Measurements from ENCODE around the gene CTNNA2. TPM values are rescaled to one million over a fixed set of nuclear protein-coding genes. Genes with fewer than 3 reads are reported as not detected.

The CTNNA2 gene
- total RNA-seq, 1 experiment from 2014 or later, result 5.5 TPM

DNA sequence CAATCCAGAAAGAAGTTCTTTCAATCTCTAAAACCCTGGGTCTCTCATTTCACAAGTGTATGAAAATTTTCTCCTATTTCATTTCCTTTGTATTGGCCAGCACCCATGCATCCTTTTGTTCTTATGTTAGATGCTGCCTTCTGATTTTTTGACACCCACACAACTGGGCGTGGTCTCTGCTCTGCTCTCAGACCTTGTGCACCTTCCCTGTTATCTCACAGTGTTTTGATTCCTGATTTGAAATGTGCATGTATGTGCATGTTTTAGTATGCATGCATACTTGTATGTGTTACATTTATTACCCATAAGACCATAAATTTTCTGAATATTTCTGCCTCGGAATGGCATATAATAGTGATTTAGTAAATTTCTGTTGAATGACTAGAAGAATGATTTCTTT is 152.2 kb downstream of the CTNNA2 start:
- no peak overlapping the region for H3K27ac ChIP-seq (ENCODE audit: insufficient read length, low read depth, low read length)
- H3K9me3 Mint-ChIP-seq, result no peaks in the 10 kb centered on the region
- no peaks in the 10 kb centered on the region for H3K27me3 ChIP-seq (ENCODE audit: insufficient read depth, low read length)
- WGBS (ENCODE audit: extremely low coverage, insufficient read length, low lambda C conversion rate), result no CpG with 5 or more reads among the region's 2 CpGs
- no peak overlapping the region for H4K5ac ChIP-seq (ENCODE audit: insufficient read length, low read depth, low read length)
- no peaks in the 10 kb centered on the region for H3K23me2 ChIP-seq (ENCODE audit: insufficient read length, low read depth, low read length, poor library complexity, severe bottlenecking)
- H2BK120ac ChIP-seq (ENCODE audit: low read depth, low read length, poor library complexity, severe bottlenecking), result no peak overlapping the region
- no peak overlapping the region for H4K8ac ChIP-seq (replicated peaks; ENCODE audit: insufficient read length, low read depth, low read length)
- no peak overlapping the region for H2BK5ac ChIP-seq (ENCODE audit: insufficient read length, low read length)
- H3K9ac ChIP-seq (ENCODE audit: extremely low read depth, insufficient read length, low read length), result no peak overlapping the region
- no peak overlapping the region for H3K18ac ChIP-seq (ENCODE audit: insufficient read length, low read depth, low read length)
- peak overlapping the region in 1 of 3 experiments; percentile 1; a peak in 2 of 7 replicates for H3K27ac Mint-ChIP-seq
- H3K4me1 ChIP-seq (ENCODE audit: insufficient read depth, low read length), result no peaks in the 10 kb centered on the region
- no peak overlapping the region for H2BK15ac ChIP-seq (ENCODE audit: low read depth, low read length)
- no peak overlapping the region for H2BK20ac ChIP-seq (ENCODE audit: low read depth, low read length, poor library complexity, severe bottlenecking)
- no peak overlapping the region for H3K14ac ChIP-seq (ENCODE audit: insufficient read depth, low read length)
- H3K9me3 ChIP-seq (ENCODE audit: control insufficient read depth, low read depth, low read length), result no peaks in the 10 kb centered on the region
- no peak overlapping the region for H3T11ph ChIP-seq (ENCODE audit: low read length)
- no peak overlapping the region for H2BK12ac ChIP-seq (ENCODE audit: insufficient read length, low read depth, low read length)
- no peak overlapping the region for H3K4ac ChIP-seq (ENCODE audit: low read depth, low read length)
- no peak overlapping the region for H3K4me2 ChIP-seq (ENCODE audit: insufficient read depth, insufficient read length, low read length)
- H3K27me3 Mint-ChIP-seq (ENCODE audit: low read depth), result no peaks in the 10 kb centered on the region
- no peak overlapping the region for H2AFZ ChIP-seq (ENCODE audit: low read length)
- H3K4me3 Mint-ChIP-seq, result no peak overlapping the region
- no peak for DNase-seq
- H2AK5ac ChIP-seq (ENCODE audit: insufficient read length, low read length), result no peak overlapping the region
- H3K56ac ChIP-seq (ENCODE audit: insufficient read length, low read depth, low read length), result no peak overlapping the region
- no peak overlapping the region for H4K91ac ChIP-seq (ENCODE audit: insufficient read length, low read depth, low read length)
- H3K79me1 ChIP-seq (ENCODE audit: insufficient read depth, low read depth, low read length, poor library complexity, severe bottlenecking), result no peaks in the 10 kb centered on the region
- no peaks in the 10 kb centered on the region for H3K79me2 ChIP-seq (ENCODE audit: insufficient read depth, low read length)
- H4K20me1 ChIP-seq (ENCODE audit: control insufficient read depth, insufficient read depth, insufficient read length), result no peaks in the 10 kb centered on the region
- TF ChIP-seq, protein P1, sequence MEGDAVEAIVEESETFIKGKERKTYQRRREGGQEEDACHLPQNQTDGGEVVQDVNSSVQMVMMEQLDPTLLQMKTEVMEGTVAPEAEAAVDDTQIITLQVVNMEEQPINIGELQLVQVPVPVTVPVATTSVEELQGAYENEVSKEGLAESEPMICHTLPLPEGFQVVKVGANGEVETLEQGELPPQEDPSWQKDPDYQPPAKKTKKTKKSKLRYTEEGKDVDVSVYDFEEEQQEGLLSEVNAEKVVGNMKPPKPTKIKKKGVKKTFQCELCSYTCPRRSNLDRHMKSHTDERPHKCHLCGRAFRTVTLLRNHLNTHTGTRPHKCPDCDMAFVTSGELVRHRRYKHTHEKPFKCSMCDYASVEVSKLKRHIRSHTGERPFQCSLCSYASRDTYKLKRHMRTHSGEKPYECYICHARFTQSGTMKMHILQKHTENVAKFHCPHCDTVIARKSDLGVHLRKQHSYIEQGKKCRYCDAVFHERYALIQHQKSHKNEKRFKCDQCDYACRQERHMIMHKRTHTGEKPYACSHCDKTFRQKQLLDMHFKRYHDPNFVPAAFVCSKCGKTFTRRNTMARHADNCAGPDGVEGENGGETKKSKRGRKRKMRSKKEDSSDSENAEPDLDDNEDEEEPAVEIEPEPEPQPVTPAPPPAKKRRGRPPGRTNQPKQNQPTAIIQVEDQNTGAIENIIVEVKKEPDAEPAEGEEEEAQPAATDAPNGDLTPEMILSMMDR (conservative IDR thresholded peaks at IDR 0.05), result no peak
- no peaks in the 10 kb centered on the region for H3K4me1 Mint-ChIP-seq
- H3K23ac ChIP-seq (ENCODE audit: insufficient read length, low read depth, low read length), result no peak overlapping the region
- no peaks in the 10 kb centered on the region for H3K36me3 Mint-ChIP-seq (ENCODE audit: insufficient read depth in 1 of 3, low read depth in 3 of 3)

All from H9 (cell line).